Hypothalamus (tissue), 51 donors: ENCODE data around the gene PFDN2.
"Not testable (repeated sequence)": the region's sequence is repeated elsewhere in the genome, so short reads cannot be mapped to it uniquely, and the experiment has no call there.

ENCODE experiments used
- DNase-seq, 51 donors: peaks; one replicate each; lab custom pipeline; 2025; lab: John Stamatoyannopoulos, UW

The PFDN2 gene

DNA sequence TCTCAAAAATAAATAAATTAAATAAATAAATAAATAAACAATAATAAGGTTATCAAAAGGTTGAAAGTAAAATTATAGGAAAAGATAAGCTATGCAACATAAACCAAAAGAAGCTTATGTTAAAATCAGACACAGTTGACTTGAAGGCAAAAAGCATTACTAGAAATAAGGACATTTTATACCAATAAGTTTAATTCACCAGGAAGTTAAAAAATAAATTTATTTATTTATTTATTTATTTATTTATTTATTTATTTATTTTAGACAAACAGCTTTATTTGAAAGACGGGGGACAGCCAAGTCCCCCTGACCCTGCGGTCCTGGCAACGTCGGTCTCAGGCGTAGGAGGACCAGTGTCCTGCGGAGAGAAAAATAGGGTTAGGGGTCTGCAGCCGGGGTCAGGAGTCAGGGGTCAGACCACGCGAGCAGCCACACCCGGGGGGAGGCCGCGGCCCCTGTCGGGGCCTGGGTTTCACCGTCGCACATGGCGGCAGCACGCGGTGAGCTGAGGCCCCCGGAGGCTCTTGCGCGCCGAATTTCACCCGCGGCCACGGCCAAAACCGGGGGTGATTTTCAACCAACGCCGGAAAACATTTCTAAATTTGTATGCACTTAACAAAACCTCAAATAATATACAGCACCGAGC is 23.0 kb upstream of the PFDN2 start:
- no peak for DNase-seq

DNA sequence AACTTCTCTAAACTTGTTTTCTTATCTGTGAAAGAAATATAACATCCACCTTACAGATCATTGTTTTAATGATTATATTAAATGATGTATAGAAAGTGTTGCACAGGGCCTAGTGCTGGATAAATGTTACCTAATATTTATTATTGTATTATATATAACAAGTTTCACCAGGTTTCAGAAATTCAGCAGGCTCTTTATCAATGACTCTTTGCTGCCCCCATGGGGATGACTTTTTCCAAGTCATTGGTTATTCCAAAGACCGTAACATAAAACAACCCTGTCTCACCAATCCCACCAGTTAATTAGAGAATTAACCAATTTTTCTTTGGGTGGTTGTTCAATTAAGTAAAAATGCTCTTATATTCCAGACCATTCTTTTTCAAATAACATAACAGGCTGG is 21.9 kb upstream of the PFDN2 start:
- DNase-seq: peak in 7 of 51 donors; percentile 6 to 39 (median 16)

DNA sequence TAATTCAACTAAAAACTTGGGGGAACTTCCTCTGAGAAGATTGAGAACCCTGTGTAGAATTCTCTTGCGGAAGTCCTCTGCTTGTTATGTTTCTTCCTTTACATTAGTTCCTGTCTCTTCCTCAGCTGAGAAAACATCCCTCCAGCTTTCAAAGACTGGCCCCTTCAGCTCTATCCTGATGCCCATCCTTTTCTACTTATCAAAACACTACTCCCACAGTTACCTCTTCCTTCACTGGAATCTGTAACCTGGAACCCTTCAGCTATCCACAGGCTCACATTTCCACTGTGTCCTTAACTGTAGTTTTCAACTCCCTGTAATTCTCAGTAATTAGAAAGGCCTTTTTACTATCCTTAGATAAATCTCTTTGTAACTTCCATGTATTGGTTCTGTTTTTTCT is 20.6 kb upstream of the PFDN2 start:
- no peak for DNase-seq

DNA sequence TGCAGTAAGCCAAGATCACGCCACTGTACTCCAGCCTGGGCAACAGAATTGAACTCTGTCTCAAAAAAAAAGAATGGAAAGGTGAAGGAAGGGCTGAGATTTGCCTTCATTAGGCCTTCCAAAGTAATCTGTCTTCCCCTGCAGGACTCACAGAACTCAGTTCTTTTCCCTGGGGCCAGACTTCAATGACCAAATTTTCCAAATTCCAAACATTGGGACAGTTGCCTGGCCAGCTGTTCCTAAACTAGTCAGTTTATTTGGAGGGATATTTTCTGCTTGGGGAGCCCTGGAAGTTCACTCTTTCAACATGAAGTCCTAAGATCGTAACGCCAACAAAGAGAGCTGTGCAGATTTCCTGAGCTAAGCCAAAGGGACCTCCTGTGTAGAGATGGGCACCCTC is 20.0 kb upstream of the PFDN2 start:
- no peak for DNase-seq

DNA sequence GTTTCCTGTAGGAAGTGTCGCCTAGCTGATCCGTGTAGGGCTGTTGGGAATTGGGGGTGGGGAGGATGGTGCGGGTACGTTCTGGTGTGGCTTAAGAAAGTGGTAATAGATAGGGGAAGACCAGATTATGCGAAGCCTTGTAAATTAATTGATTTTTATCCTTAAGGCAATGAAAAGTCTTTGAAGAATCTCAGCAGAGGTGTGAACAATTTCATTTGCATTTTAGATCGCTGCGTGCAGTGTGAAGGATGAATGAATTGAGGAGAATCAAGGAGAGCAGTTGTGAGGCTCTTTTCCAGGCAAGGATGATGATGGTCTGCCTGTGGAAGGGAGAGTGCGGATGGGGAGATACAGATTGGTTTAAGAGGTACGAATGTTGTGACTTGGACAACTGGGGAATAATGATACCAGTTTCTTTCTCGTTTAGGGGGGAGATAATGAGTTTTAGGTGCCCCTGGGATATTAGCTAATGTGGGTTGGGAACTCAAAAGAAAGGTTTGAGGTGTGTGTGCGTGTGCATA is 15.4 kb upstream of the PFDN2 start:
- peak in 1 of 51 donors; percentile 7 for DNase-seq

DNA sequence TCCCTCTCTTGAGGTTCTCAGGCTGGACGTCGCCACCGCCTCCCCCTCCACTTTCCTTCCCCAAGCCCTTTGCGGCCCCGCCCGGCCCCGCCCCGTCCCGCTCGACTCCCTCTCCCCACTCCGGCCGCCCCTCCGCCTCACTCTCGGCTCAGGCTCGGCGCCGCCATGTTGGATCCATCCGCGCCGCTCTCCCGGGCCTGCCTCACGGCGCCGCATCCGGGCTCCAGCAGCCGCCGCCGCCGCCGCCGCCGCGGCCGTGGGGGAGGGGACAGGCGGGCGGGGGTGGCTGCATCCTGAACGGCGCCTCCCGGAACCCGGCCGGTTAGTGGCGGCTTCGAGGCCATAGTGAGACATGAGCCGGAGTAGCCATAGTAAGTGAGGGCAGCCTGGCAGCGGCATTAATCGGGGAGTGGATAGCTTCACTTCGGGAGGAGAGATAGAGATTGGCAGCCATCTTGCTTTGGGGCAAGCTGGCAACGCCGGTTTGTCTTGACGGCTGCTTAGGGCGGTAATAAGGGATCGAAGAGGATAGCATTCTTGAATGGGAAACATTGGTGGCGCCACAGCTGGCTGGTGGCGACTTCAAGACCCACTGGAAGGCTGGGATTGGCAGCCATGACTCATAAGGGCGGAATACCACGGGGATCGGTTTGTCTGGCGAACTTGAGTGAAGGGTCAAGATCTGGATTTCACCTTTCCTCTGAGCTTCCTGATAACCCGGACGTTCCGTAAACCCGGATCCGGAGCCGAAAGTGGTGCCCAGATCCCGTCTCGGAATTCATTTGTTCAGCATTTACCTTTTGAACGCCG is 14.8 kb upstream of the PFDN2 start, which contains the start of gene DEDD:
DEDD (minus strand) TSS at position 258 of the 810 bp plus-strand sequence. CDS start 8,205 bp downstream, outside the sequence.
- peak; percentile 63 to 97 (median 89) for DNase-seq

DNA sequence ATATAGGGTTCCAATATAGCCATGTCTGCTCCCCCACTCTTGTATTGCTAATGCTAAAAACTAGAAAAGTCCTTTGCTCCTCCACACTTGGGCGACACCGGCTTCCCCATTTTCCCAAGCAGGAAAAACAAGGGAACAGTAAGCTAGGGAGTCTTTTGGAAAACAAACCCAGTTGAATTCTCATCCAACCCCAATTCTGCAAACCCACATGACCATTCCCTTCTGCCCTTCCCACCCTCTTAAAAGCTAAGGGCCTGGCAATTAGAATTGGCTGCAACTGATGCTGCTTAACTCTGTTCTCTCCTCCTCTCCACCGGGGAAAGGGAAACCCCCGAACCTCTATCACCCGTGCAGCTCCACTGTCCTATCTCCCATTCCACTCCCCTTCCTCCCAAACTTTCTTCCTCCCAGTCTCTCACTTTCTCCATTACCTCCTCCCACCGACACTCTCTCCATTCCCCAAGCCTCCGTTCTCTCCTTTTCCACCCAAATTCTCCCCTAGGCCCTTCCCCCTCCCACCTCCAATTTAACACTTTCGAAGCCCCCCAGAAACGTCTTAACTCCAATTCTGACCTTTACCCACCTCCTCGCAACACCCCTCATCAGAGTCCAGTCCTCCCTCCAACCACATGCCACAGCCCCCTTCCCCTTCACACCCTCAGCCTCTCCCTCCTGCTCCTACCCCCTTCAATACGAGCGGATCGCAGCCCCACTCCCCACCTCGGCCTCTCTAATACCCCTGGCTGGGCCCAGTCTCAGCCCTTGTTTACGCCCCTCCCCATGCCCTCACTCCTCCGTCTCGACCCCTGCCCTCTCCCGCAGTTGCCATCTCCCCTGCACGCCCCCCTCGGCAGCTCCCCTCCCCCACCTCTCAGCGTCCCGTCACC is 13.9 kb upstream of the PFDN2 start:
- peak in 5 of 51 donors; percentile 32 to 64 (median 45) for DNase-seq

DNA sequence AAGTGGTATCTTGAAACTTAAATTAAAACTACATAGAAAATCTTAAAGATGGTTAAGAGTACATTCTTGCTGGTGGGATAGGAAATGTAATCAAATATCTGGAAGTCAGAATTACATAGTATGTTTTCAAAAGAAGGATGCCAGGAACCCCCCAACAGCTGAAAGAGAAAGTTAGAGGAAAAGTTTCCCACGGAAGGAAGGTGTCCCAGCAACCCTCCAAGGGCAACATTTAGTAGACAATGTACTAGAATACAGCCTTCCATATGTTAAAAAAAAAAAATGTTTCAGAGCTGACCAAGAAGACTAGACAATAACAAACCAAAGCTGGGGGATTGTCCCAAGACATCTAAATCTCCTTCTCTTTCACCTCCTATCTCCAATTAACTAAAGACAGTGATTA is 12.4 kb upstream of the PFDN2 start:
- DNase-seq: no peak

DNA sequence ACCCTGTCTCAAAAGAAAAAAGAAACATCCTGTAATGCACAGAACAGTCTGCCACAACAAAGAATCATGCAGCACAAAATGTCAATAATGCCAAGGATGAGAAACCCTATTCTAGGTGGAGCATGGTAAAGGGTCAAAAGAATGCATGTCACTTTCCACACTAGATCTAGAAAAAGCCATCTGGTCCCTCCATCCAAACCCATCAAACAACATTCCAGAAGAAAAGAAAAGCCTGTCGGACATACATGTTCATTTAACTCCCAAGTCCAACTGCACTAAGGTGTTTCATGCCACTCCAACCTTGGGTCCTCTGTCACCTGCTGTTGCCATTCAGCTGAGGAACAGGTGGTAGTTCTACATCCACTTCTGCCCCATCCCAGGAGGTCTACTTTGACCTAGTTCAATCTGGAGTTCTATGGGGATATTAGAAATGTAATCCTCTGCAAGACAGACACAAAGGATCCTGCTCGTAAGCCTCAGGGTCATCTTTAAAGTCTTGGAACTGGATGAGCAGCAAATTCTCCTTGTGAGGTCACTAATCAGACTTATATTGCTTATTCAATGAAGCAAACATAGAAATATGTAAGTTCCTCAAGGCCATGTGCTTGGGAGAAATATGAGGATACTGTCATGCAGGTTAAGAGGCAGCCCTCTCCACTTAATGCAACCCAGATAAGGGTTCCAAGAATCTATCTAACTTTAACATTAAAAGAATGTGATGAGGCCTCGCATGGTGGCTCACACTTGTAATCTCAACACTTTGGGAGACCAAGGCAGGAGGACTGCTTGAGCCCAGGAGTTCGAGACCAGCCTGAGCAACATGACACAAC is 11.0 kb upstream of the PFDN2 start:
- DNase-seq: no peak

DNA sequence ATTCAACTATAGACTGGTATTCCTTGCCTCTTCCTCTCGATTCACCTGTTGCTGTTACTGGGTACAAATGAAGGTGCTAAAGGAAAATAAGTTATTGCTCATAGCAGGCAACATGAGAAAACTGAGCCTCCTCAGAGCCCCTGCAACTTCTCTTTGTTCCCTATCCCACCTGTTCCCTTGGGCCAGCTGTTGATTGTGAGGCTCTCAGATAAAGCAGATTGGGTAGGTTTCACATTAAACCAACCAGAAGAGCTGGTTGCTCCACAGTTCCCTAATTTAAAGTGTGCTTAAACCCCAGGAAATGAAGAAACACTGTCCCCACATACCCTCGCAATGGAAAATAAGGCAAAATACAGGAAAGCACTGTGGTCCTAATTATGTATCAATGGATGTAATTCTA is 9.8 kb upstream of the PFDN2 start:
- DNase-seq: no peak

DNA sequence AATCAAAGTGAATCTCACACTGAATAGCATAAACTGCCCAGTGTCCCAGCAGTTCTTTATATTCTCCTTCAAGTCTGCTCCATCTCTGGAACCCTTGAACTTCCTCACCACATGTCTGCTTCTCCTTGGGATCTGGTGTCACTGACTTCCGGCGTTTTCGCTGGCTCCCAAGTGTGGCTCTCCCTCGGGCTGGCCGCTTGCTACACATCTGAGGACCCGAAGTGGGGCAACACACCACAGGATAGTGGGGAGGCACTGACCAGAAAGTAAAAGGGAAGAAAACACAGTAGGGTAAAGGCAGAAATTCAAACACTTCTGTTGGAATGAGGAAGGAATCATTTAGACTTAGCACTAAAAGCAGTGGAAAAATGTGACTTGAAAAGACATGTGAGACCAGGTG is 5.1 kb upstream of the PFDN2 start:
- no peak for DNase-seq

DNA sequence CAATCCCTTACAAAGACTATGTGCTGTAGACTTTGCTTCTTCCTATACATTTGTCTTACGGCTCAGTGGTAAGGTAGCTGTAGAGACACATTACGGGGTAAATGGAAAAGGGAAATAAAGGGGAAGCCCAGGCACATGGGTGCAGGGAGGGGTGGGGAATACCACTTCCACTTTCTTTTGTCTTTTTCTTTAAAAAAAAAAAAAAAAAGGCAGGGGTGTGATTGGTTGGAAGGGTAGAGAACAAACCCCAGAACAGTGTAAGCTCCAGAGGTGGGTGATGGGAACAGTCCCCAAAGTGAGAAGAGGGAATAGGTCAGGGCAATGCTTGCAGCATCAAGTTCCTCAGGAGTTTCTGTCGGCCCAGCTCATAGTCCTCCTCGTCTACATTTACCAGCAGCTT is 4.0 kb upstream of the PFDN2 start:
- DNase-seq: peak in 1 of 51 donors; percentile 8

DNA sequence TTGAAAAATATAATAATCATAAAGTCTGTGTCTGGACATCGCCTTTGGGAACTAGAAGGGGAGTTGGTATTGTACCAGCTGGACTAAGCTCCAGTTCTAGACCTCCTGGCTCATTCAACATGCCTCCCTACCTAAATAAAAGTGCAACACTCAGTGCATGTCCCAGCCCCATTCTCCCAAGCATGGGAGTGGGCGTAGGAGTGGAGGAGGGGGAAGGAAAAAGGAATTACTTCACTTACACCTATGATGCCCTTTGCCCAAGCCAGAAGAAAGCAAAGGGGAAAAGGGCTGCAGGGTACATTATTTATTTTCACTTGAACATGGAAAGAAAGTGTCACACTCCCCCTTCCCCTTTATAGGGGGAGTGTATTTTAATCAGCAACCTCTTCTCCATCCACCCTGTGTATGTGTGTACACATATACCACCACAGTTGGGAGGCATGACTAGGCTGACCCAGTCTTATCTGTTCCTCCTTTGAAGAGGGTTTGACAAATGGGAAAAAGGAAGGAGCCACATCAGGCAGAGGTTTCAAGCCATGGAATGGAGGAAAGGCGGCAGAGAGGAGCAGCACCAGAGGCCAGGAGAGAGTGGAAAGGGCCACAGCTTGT is 3.3 kb upstream of the PFDN2 start:
- no peak for DNase-seq

DNA sequence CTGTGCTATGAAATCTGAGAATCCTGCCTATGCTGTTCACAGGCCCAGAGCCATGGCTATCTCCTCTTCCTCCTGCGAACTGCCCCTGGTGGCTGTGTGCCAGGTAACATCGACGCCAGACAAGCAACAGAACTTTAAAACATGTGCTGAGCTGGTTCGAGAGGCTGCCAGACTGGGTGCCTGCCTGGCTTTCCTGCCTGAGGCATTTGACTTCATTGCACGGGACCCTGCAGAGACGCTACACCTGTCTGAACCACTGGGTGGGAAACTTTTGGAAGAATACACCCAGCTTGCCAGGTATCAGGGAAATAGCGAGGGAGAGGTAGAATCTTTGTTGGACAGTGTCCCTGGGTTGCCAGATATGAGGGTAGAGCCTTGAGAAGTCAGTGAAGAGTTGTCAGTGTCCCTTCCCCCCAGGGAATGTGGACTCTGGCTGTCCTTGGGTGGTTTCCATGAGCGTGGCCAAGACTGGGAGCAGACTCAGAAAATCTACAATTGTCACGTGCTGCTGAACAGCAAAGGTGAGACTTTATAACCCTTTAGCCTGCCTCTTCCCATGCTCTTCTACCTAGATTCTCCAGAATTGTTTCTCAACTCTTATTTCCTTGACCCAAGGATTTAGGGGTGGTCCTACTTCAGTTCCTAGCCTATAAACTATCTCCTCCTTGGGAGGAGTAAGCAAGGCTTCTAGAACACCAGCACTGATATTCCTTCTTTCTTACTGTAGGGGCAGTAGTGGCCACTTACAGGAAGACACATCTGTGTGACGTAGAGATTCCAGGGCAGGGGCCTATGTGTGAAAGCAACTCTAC is 1.5 kb upstream of the PFDN2 start:
- no peak for DNase-seq

DNA sequence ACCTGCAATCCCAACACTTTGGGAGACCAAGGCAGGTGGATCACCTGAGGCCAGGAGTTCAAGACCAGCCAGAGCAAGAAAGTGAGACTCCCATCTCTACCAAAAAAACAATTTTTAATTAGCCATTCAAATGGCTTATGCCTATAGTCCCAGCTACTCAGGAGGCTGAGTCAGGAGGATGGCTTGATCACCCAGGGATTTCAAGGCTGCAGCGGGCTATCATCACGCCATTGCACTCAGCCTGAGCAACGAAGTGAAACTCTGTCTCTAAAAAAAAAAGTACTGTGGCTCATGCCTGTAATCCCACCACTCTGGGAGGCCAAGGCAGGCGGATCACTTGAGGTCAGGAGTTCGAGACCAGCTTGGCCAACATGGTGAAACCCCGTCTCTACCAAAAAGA is 1.9 kb downstream of the PFDN2 start:
- not testable (repeated sequence) for DNase-seq

DNA sequence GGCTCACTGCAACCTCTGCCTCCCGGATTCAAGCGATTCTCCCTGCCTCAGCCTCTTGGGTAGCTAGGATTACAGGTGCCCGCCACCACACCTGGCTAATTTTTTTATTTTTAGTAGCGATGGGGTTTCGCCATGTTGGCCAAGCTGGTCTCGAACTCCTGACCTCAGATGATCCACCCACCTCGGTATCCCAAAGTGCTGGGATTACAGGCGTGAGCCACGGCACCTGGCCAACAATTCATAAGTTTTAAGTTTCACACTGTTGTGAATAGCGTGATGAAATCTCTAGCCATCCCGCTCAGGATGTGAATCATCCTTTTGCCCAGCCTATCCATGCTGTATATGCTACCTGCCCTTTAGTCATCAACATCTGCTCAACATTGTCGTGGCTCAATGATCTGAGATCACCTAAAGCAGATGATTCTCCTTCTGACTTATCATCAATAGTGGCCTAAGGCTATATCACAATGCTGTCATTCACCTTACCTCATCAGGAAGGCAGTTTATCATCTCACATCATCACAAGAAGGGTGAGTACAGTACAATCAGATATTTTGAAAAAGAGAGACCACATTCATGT is 2.6 kb downstream of the PFDN2 start:
- peak in 1 of 51 donors; percentile 4 for DNase-seq

DNA sequence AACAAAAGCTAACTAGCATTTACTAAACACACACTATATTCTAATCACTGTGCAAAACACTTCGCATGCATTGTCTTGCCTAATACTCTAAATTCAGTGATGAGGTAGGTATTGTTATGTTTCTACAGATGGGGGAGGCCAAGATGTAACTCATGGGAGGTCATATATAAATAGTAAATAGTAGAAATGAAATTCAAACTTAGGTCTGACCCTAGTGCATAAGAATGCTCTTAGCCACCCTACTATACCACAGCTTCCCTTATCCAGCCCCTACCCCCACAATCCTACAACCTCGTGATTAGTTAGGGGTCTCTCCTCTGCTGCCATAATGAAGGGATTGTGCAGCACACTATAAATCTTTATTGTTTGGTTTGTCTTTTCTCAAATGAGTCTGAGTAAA is 3.3 kb downstream of the PFDN2 start:
- DNase-seq: no peak

DNA sequence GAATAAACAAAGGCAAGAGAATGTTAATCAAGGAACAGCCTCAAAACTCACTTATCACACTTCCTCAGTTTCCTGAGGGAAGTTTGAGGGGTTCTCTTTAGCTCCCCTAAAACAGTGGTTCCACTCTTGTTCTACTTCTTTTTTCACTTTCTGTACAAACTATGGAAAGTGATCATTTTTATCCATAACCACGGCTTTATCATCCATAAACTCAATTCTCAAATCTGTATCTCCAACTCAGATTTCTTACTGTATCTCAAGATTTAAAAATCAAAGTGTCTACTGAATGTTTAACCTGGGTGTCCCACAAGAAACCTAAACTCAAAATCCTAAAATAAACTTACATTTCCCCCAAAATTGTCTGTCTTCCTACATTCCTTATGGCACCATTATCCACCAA is 3.9 kb downstream of the PFDN2 start:
- DNase-seq: no peak
